BLaER1 (cell line): ENCODE results near the gene APRT.
A peak's percentile ranks its signal among the peaks of the same experiment; 100 is the strongest.

ENCODE experiments used
- H3K27ac ChIP-seq: shearing (Covaris generic); formaldehyde crosslinking; 2 replicates; pipeline ENCODE4 v1.8.1; 2022
- H3K27me3 ChIP-seq: shearing (Covaris generic); formaldehyde crosslinking; 2 replicates; pipeline ENCODE4 v1.8.1; 2022
- H3K36me3 ChIP-seq: shearing (Covaris generic); formaldehyde crosslinking; 2 replicates; pipeline ENCODE4 v1.8.1; 2022
- H3K4me1 ChIP-seq: shearing (Covaris generic); formaldehyde crosslinking; 2 replicates; pipeline ENCODE4 v1.8.1; 2022
- H3K4me2 ChIP-seq: shearing (Covaris generic); formaldehyde crosslinking; 2 replicates; pipeline ENCODE4 v1.8.1; 2022
- H3K4me3 ChIP-seq: shearing (Covaris generic); formaldehyde crosslinking; 2 replicates; pipeline ENCODE4 v1.8.1; 2022
- H3K9ac ChIP-seq: shearing (Covaris generic); formaldehyde crosslinking; 2 replicates; pipeline ENCODE4 v1.8.1; 2022
- H3K9me3 ChIP-seq: shearing (Covaris generic); formaldehyde crosslinking; 2 replicates; pipeline ENCODE4 v1.8.1; 2022
- H4K20me1 ChIP-seq: shearing (Covaris generic); formaldehyde crosslinking; 2 replicates; pipeline ENCODE4 v1.8.1; 2022
- Cebpa-rat ChIP-seq: shearing (Covaris generic); IDR thresholded peaks from 2 replicates; pipeline ENCODE4 v1.8.1; 2022

Gene APRT

DNA sequence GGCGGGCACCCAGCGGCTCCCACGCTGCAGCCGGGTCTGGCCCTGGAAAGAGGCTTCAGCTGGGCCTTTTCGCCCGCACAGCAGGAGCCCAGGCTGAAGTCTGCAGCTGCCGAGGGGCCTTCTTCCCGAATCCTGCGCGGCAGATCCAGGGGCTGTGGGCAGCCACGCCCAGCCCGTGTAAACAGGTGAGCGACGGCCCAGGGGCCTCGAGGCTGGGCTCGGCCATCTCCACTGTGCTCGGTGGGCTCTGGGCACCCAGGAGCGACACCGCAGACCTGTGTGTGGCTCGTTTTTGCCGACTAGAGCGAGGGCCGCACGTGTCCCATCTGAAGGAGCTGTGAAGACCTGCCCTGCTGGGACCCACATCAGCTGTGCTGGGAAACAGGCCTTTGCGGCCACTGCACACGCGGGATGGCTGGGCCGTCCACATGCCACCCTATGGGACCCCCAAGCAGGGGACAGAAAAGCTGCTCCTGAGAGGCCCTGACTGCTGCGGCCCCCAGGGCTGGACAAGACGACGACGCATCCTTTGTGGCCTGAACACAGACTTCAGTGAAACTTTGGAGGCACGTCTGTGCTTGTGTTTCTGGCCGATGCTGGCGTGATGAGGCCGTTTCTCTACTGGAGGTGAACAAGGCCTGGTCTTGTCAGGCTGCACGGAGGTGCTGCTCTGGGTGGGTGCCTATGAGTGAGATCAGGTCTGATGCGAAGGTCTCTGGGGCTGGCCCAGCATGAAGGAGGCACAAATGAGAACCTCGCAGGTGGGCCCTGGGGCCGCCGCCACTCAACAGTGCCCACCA is 5.2 kb upstream of the APRT start:
- H4K20me1 ChIP-seq: peaks cover 20% of the 10 kb centered on the region; the same call in 1 of the 2 replicates
- no peaks in the 10 kb centered on the region for H3K27me3 ChIP-seq
- H3K9ac ChIP-seq: no peak overlapping the region
- no peak for TF ChIP-seq Cebpa-rat
- no peak overlapping the region for H3K4me3 ChIP-seq
- no peak overlapping the region for H3K4me2 ChIP-seq
- no peak overlapping the region for H3K27ac ChIP-seq
- H3K36me3 ChIP-seq: peaks cover 36% of the 10 kb centered on the region
- peaks cover 4% of the 10 kb centered on the region; the same call in 1 of the 2 replicates for H3K9me3 ChIP-seq
- peaks cover 41% of the 10 kb centered on the region for H3K4me1 ChIP-seq

DNA sequence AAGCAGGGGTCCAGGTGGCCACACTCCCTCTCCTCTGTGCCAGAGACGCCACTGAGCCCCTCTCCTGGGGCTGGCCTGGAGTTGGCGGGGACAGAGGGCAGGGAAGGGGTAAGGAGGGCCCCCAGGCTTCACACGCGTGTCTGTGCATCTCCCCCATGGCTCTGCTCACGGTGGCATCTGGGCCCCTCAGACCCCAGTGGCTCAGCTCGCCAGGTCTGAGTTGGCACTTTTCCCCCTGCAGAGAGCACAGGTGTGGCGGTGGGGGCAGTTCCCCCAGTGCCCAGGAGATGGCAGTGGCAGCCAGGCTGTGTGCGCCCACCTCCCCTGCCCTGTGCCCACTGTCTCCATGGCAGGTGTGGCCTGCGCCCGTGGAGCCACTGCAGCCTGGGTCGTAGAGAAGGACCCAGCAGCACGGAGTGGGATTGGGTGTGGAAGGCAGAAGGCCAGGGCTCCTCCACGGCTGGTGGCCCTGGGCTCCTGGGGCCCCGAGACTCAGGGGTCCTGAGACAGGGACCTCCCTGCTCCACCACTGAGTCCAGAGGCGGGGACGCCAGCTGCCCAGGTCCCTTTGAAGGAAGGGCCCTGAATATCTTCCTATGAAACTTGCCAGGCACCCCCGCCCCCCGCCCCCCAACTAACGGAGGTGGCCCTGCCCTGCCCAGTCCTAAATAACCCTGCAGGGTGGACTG is 4.3 kb upstream of the APRT start:
- Histone ChIP-seq H3K27me3 (no peaks in the 10 kb centered on the region), H3K4me3 (no peak overlapping the region), H3K27ac (no peak overlapping the region), H3K9me3 (peaks cover 4% of the 10 kb centered on the region; the same call in 1 of the 2 replicates), H4K20me1 (peaks cover 14% of the 10 kb centered on the region; the same call in 1 of the 2 replicates), H3K4me1 (peaks cover 32% of the 10 kb centered on the region), H3K4me2 (no peak overlapping the region), H3K36me3 (peaks cover 27% of the 10 kb centered on the region; the same call in 1 of the 2 replicates), H3K9ac (no peak overlapping the region)
- TF ChIP-seq Cebpa-rat: no peak

DNA sequence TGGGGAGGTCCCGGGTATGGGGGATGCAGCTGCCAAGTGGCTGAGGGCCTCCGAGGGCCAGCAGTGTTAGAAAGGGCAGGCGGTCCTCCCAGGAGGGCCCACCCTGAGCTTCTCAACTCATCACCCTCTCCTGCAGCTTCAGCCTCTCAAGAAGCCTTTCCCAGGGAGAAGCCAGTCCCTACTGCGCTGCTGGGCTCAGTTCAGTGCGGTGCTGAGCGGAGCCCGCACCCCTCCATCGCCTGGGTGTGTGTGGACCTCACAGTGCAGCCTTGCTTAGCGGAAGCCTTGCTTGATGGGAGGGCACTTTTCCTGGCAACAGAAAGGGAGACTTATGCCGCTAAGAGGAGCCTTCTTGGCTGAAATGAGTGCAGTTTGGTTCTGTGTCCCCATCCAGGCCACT is 3.5 kb upstream of the APRT start:
- Histone ChIP-seq H3K9ac (no peak overlapping the region), H4K20me1 (peaks cover 22% of the 10 kb centered on the region), H3K36me3 (peaks cover 19% of the 10 kb centered on the region), H3K27me3 (no peaks in the 10 kb centered on the region), H3K9me3 (peaks cover 4% of the 10 kb centered on the region; the same call in 1 of the 2 replicates), H3K27ac (no peak overlapping the region), H3K4me1 (peaks cover 30% of the 10 kb centered on the region), H3K4me3 (no peak overlapping the region), H3K4me2 (no peak overlapping the region)
- no peak for TF ChIP-seq Cebpa-rat

DNA sequence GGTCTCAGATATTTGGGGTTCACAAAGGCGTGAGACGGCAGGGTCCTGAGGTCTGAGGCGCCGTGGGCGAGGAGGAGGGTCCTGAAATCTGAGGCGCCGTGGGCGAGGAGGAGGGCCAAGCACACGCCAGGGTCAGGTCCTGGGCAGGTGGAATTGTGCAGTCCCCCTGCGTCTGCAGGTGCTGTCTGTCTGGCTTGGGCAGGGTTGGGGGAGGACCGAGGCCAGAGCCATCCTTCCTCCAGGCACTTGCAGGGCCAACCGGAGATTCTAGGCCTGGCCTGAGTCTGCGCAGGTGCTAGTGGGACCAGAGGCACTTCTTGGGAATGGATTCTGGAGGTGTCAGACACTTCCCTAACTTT is 2.4 kb upstream of the APRT start:
- H3K4me1 ChIP-seq: peaks cover 41% of the 10 kb centered on the region
- H3K9me3 ChIP-seq: peaks cover 4% of the 10 kb centered on the region; the same call in 1 of the 2 replicates
- no peak for TF ChIP-seq Cebpa-rat
- no peaks in the 10 kb centered on the region for H3K27me3 ChIP-seq
- peaks cover 27% of the 10 kb centered on the region for H3K36me3 ChIP-seq
- no peak overlapping the region for H3K4me3 ChIP-seq
- H4K20me1 ChIP-seq: peaks cover 33% of the 10 kb centered on the region
- H3K4me2 ChIP-seq: no peak overlapping the region
- H3K27ac ChIP-seq: no peak overlapping the region
- H3K9ac ChIP-seq: 0 out of 2 replicates have a peak overlapping the region, but pooled peaks have one; percentile 38

DNA sequence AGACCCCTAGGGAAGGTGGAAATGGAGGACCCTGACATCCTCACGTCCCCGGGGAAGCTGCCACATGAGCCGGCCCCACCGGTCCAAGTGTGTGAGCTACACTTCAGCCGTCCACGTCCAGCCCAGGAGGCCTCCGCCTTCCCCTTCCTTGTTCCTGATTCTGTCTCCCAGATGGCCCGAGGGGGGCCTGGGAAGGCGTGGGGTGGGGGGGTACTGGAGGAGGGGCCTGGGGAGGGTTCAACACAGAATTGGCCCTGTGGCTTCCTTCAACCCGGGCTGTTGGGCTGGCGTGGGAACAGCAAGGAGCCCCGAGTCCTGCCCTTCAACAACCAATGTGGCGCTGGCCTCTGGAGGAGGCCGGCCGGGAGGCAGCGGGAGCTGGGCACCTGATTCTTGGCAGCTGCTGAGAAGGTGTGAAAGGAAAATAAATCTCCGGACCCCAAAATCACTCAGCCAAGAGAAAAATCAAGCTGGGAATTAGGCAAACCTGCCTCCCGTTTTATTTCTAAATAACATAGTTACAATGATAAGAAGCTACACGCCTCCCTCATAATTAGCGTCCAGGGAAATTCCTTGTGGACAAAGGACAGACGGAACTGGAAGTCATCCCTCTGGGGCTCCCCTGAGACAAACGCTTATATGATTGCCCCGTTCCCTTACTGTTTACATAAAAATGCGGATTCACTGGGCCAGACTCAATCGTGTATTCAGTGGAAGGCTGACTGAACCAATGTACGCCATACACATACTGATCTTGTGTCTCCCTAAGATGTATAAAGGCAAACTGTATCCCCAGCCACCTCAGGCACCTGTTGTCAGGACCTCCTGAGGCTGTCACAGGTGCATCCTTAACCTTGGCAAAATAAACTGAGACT is 1.8 kb upstream of the APRT start:
- H3K4me3 ChIP-seq: no peak overlapping the region
- H3K9ac ChIP-seq: 0 out of 2 replicates have a peak overlapping the region, but pooled peaks have one; percentile 38
- peaks cover 30% of the 10 kb centered on the region for H3K36me3 ChIP-seq
- H3K27ac ChIP-seq: no peak overlapping the region
- peaks cover 4% of the 10 kb centered on the region; the same call in 1 of the 2 replicates for H3K9me3 ChIP-seq
- H3K27me3 ChIP-seq: no peaks in the 10 kb centered on the region
- peaks cover 45% of the 10 kb centered on the region for H3K4me1 ChIP-seq
- peaks cover 39% of the 10 kb centered on the region for H4K20me1 ChIP-seq
- peak overlapping the region; percentile 89; the same call in 1 of the 2 replicates for H3K4me2 ChIP-seq
- no peak for TF ChIP-seq Cebpa-rat

DNA sequence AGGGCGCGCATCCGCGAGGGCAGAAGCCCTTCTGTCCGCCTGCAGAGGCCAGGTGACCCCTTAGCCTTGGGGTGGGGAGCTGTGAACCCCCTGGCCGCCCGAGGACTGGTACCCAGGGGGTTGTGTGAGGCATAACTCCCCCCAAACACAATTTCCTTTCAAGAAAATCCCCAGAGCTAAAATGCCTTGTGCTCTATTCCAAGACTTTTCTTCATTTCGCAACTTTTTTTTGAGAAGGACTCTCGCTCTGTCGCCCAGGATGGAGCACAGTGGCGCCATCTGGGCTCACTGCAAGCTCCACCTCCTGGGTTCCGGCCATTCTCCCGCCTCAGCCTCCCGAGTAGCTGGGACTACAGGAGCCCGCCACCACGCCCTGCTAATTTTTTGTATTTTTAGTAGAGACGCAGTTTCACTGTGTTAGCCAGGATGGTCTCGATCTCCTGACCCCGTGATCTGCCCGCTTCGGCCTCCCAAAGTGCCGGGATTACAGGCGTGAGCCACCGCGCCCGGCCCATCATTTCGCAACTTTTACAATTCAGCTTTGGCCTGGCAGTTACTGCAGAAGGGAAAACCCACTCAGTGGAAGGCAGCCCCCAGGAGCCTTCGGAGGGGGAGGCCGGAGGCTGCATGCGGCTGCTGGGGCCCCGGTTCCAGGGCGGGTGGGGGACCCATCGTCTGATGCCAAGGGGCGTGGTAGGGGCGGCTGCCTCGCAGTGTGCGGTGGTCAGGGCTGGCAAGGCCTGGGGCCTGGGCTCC is 963 bp upstream of the APRT start:
- peaks cover 52% of the 10 kb centered on the region for H3K4me1 ChIP-seq
- peak overlapping the region; percentile 89 for H3K4me2 ChIP-seq
- H4K20me1 ChIP-seq: peaks cover 47% of the 10 kb centered on the region
- peaks cover 33% of the 10 kb centered on the region for H3K36me3 ChIP-seq
- peak overlapping the region; percentile 99 for H3K27ac ChIP-seq
- peaks cover 4% of the 10 kb centered on the region; the same call in 1 of the 2 replicates for H3K9me3 ChIP-seq
- no peaks in the 10 kb centered on the region for H3K27me3 ChIP-seq
- peak overlapping the region; percentile 72 for H3K4me3 ChIP-seq
- peak; percentile 63 for TF ChIP-seq Cebpa-rat
- peak overlapping the region; percentile 97 for H3K9ac ChIP-seq

DNA sequence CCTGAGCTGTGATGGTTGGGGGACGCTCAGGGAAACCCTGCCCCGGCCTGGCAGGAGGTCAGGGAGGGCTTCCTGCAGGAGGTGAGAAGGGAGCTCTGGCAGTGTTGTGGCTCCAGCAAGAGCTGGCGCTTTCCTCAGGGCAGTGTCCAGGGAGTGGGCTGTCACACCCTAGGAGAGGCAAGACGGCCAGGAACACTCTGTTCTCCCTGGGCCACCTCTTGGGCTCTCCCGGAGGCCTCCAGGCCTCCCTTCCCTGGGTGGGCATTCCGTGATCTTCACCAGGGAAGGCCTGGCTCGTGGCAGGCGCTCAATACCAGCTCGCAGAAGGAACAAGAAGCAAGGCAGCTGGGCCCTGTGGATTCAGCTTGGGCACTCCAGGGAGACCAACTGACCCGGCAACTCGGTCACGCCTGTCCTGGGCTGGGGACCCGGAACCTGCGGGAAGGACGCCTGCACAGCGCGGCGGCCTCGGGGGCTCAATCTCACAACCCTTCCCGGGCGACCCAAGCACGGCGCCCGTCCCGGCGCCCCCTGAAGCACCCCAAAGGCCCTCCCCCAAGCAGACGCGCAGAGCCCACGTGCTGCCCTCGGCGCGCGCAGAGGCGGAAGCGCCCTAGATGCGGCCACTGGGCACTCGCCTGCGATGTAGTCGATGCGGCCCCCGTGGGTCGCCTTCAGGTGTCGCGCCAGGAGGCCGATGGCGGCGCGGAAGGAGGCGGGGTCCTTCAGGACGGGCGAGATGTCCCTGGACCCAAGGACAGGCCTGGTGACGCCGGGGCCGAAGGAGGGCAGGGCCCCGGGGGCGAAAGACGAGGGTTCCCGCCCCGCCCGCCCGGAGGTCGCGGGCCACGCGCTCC is 588 bp downstream of the APRT start:
- TF ChIP-seq Cebpa-rat: no peak

More for the DNA sequence above, 588 bp downstream of the APRT start:
- H3K9ac ChIP-seq: peak overlapping the region; percentile 97
- peak overlapping the region; percentile 89 for H3K4me2 ChIP-seq
- H3K4me3 ChIP-seq: peak overlapping the region; percentile 72
- H4K20me1 ChIP-seq: peaks cover 63% of the 10 kb centered on the region
- H3K27me3 ChIP-seq: no peaks in the 10 kb centered on the region
- H3K9me3 ChIP-seq: peaks cover 4% of the 10 kb centered on the region; the same call in 1 of the 2 replicates
- H3K4me1 ChIP-seq: peaks cover 61% of the 10 kb centered on the region
- peak overlapping the region; percentile 99 for H3K27ac ChIP-seq
- H3K36me3 ChIP-seq: peaks cover 42% of the 10 kb centered on the region
